Esophagus muscularis mucosa (tissue), 4 donors: ENCODE measurements around the gene LIX1. TPM values are rescaled to one million over a fixed set of nuclear protein-coding genes. Genes with fewer than 3 reads are reported as not detected.

Source experiments
- DNase-seq: peaks from one replicate; pipeline ENCODE4 v3.0.0-alpha.2; 2017; ENCODE audit errors: extremely low spot score
- H3K27ac ChIP-seq, 4 donors: fragments of 200-600 bp; sonication (generic); replicated peaks in 1 of 4; 1 replicate in 3 of 4; 2 replicates in 1 of 4; pipeline ENCODE4 v1.5.1; 2016 to 2019; ENCODE audit warnings: mild to moderate bottlenecking in 1 of 4
- H3K27me3 ChIP-seq, 4 donors: fragments of 200-600 bp; sonication (generic); one replicate each; pipeline versions ENCODE4 v1.5.1 to v1.6.0; 2016 to 2019
- H3K36me3 ChIP-seq, 4 donors: fragments of 200-600 bp; sonication (generic); one replicate each; pipeline ENCODE4 v1.5.1; 2016 to 2019
- H3K4me1 ChIP-seq, 4 donors: fragments of 200-600 bp; sonication (generic); one replicate each; pipeline ENCODE4 v1.5.1; 2016 to 2019
- H3K4me3 ChIP-seq, 4 donors: fragments of 200-600 bp; sonication (generic); 1 replicate in 2 of 4; 2 replicates in 2 of 4; pipeline ENCODE4 v1.5.1; 2016 to 2019; ENCODE audit warnings: mild to moderate bottlenecking in 4 of 4, moderate library complexity in 1 of 4
- H3K9me3 ChIP-seq, 4 donors: fragments of 200-600 bp; sonication (generic); 1 replicate in 3 of 4; 2 replicates in 1 of 4; pipeline ENCODE4 v1.5.1; 2016 to 2019
- CTCF ChIP-seq, 3 experiments: fragments of 200-600 bp in 2 of 3; fragments of 450-650 bp in 1 of 3; sonication (generic) in 2 of 3; IDR thresholded peaks; one replicate each; pipeline ENCODE4 v1.5.1; 2017 to 2019; ENCODE audit warnings: antibody characterized with exemption in 3 of 3, mild to moderate bottlenecking in 2 of 3, moderate library complexity in 1 of 3
- EP300 ChIP-seq: sonication (generic); formaldehyde crosslinking; IDR thresholded peaks from one replicate; pipeline ENCODE4 v1.6.1; 2017; ENCODE audit warnings: antibody characterized with exemption
- POLR2A ChIP-seq: fragments of 450-650 bp; IDR thresholded peaks from one replicate; pipeline ENCODE4 v1.6.1; 2017; ENCODE audit warnings: antibody characterized with exemption, moderate library complexity, mild to moderate bottlenecking, low read depth
- POLR2AphosphoS5 ChIP-seq, 2 donors: sonication (generic); formaldehyde crosslinking; IDR thresholded peaks; one replicate each; pipeline ENCODE4 v1.6.1; 2017; ENCODE audit warnings: antibody characterized with exemption in 2 of 2
- WGBS: methylation state at CpG from one replicate; pipeline ENCODE4 v1.1.5; 2018; 5-methylcytosine and 5-hydroxymethylcytosine counted together
- intact Hi-C: fragments of 100-400 bp; cut with DNase I; formaldehyde crosslinking; loops from one replicate; pipeline ENCODE4 v1.15.1; 2023
- small RNA-seq, 3 donors: library from RNA; depleted of rRNA; stranded (forward); fragments of <200 nt; gene quantifications; one replicate each; pipeline ENCODE3, GENCODE V24; 2016
- total RNA-seq, 4 donors: library from RNA; depleted of rRNA; stranded (reverse); fragments of >200 nt; gene quantifications; one replicate each; pipeline versions ENCODE4 v1.1.0 to v1.2.1, GENCODE V29; 2016

Gene LIX1
- total RNA-seq, 4 donors from 2014 or later: 0.42 to 1.2 (median 0.67) TPM

DNA sequence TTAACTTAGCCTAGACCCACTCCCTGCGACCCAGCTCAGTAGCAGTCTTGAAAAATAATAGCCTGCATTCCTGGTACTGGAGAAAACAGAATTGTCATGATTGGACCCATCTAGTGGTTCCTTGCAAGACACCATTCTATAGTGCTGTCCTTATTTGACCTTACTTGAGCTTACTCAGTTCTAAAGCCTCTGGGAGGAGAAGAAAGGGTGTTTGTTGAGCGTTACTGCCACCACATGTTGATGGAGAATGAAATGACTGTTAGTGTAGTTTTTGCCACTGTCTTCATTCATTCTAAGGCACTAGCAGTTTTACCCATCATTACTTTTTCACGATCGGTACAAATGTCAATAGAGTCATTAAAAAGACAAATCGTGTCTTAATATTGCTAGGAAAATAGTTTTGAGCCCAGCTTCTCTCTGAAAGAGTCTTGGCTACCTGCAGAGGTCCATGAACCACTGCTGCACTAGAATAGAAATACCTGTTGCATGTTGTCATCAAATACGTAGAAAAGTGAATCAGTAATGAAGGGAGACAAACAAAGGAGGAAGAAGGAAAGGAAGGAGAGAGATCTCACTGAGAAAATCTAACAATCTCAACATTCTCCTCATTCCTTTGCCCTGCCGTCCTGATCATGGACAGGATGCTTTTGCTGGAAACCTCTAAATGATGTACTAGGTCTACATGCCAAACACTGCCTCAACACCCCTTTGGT, 96.0 kb downstream of the LIX1 start:
- DNase-seq: no peak
- TF ChIP-seq CTCF (IDR thresholded peaks at IDR 0.05) (no peak), POLR2A (no peak), POLR2AphosphoS5 (IDR thresholded peaks at IDR 0.05) (no peak), EP300 (no peak)
- Histone ChIP-seq H3K9me3 (no peaks in the 10 kb centered on the region), H3K4me3 (no peak overlapping the region), H3K36me3 (no peaks in the 10 kb centered on the region), H3K27me3 (no peaks in the 10 kb centered on the region), H3K4me1 (peaks cover 0 to 4% (median 0%) of the 10 kb centered on the region in 4 donors), H3K27ac (no peak overlapping the region)
- 79% methylated on average over 7 of the region's 7 CpGs for WGBS
- intact Hi-C loops: no loop called here

- 77% methylated on average over 2 of the region's 2 CpGs for WGBS
- peak in 2 of 3 experiments; percentile 34 to 56 for TF ChIP-seq CTCF (IDR thresholded peaks at IDR 0.05)
- TF ChIP-seq POLR2A: no peak
- TF ChIP-seq POLR2AphosphoS5 (IDR thresholded peaks at IDR 0.05): peak in 1 of 2 donors; percentile 28
- TF ChIP-seq EP300: no peak
- Histone ChIP-seq H3K36me3 (no peaks in the 10 kb centered on the region), H3K9me3 (no peaks in the 10 kb centered on the region), H3K27ac (no peak overlapping the region), H3K4me3 (no peak overlapping the region), H3K27me3 (no peaks in the 10 kb centered on the region), H3K4me1 (peaks cover 0 to 4% (median 0%) of the 10 kb centered on the region in 4 donors)
- intact Hi-C loops: no loop called here
- no peak for DNase-seq
These were observed 98.4 kb downstream of the LIX1 start for GRCh38 chr5:97044052-97044451.

- Histone ChIP-seq H3K4me1 (peaks cover 0 to 4% (median 0%) of the 10 kb centered on the region in 4 donors), H3K9me3 (no peaks in the 10 kb centered on the region), H3K27me3 (no peaks in the 10 kb centered on the region), H3K36me3 (no peaks in the 10 kb centered on the region), H3K4me3 (no peak overlapping the region), H3K27ac (no peak overlapping the region)
- WGBS: 77% methylated on average over 3 of the region's 3 CpGs
- DNase-seq: no peak
- TF ChIP-seq CTCF (IDR thresholded peaks at IDR 0.05) (no peak), EP300 (no peak), POLR2A (no peak), POLR2AphosphoS5 (IDR thresholded peaks at IDR 0.05) (no peak)
- intact Hi-C loops: no loop called here
These were observed 98.9 kb downstream of the LIX1 start for GRCh38 chr5:97043511-97043910.

DNA sequence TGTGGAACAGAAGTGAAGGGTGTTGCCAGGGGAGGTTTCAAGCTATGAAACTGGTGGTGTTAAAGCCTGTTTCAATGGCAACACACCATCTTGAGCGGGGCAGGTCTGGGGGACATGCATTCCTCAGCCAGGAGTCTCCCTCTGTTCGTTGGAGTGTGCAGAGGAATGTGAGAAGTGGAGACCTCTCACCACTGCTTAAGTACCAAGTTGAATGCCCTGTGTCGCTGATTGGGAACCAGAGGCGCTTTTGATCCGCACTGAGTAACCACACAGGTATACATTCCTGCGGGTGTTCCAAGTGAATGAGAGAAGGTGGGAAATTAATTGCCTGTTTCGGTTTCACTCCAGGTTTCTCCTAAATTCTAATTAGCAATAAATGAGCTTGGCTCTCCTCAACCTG, 99.4 kb downstream of the LIX1 start:
- intact Hi-C loops: no loop called here
- H3K4me1 ChIP-seq: peaks cover 0 to 4% (median 0%) of the 10 kb centered on the region in 4 donors
- no peak for TF ChIP-seq EP300
- TF ChIP-seq CTCF (IDR thresholded peaks at IDR 0.05): no peak
- no peak for TF ChIP-seq POLR2A
- no peak for TF ChIP-seq POLR2AphosphoS5 (IDR thresholded peaks at IDR 0.05)
- DNase-seq: no peak
- H3K27ac ChIP-seq: no peak overlapping the region
- H3K9me3 ChIP-seq: no peaks in the 10 kb centered on the region
- no peak overlapping the region for H3K4me3 ChIP-seq
- WGBS: 96% methylated on average over 7 of the region's 7 CpGs
- H3K36me3 ChIP-seq: peaks cover 0 to under 1% (median 0%) of the 10 kb centered on the region in 4 donors
- no peaks in the 10 kb centered on the region for H3K27me3 ChIP-seq

Small RNAs within 50 kb of the gene (small RNA-seq; reads per million reads assigned to genes)
- gene RNU1-73P: 0 reads per million in 3 donors

Other genes starting within 250 kb of the LIX1 start
- 10 to 100 TPM; 55.2 to 80.2 (median 65.6) TPM for gene LNPEP, start 206.5 kb downstream of the LIX1 start, total RNA-seq
- gene RIOK2, start 40.6 kb upstream of the LIX1 start, total RNA-seq: 10 to 100 TPM in 3 of 4 donors, 1 to 10 TPM in 1; 9.4 to 28.8 (median 18.7) TPM